Muscle layer of duodenum (tissue), 2 donors: Measurements from ENCODE around the gene CLSTN3.

Experiments used
- H3K27ac ChIP-seq: one replicate; pipeline ENCODE4 v1.7.0; 2013; ENCODE audit warnings: mild to moderate bottlenecking, low read length
- H3K27me3 ChIP-seq: one replicate; pipeline ENCODE4 v1.7.0; 2013; ENCODE audit warnings: low read depth, mild to moderate bottlenecking, control low read depth, low read length
- H3K36me3 ChIP-seq, 2 donors: one replicate each; pipeline ENCODE4 v1.7.0; 2013; ENCODE audit warnings: low read length in 2 of 2, control low read depth in 1 of 2, mild to moderate bottlenecking in 1 of 2; ENCODE audit not compliant: insufficient read depth in 2 of 2, control insufficient read depth in 1 of 2
- H3K4me1 ChIP-seq, 2 donors: one replicate each; pipeline ENCODE4 v1.7.0; 2013; ENCODE audit warnings: low read length in 2 of 2, mild to moderate bottlenecking in 2 of 2, control low read depth in 1 of 2, moderate library complexity in 1 of 2; ENCODE audit not compliant: insufficient read depth in 2 of 2, control insufficient read depth in 1 of 2
- H3K4me3 ChIP-seq, 2 donors: one replicate each; pipeline ENCODE4 v1.7.0; 2013; ENCODE audit warnings: low read length in 2 of 2, low read depth in 1 of 2, mild to moderate bottlenecking in 1 of 2
- H3K9me3 ChIP-seq, 2 donors: one replicate each; pipeline ENCODE4 v1.7.0; 2013; ENCODE audit warnings: low read length in 2 of 2, control low read depth in 1 of 2, mild to moderate bottlenecking in 1 of 2; ENCODE audit not compliant: control insufficient read depth in 1 of 2
- donor health status: healthy.

The CLSTN3 gene

DNA sequence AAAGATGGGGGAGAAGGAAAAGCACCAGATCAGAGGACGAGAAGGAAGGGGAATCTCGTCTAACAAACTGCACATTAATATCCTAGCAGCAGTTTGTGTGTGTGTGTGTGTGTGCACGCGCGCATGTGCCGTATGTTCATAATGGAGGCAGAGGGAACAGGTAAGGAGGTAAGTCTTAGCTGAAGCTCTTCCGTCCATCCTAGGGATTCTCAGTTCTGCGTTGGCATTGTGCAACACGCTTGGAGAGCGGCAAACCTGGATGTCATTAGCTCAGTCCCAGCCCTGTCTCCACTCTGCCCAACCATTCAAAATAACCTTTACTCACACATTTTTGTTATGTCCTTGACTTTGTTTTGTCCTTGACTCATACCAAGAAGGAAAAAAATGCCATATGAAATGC, 36.3 kb upstream of the CLSTN3 start:
- Histone ChIP-seq H3K27me3 (no peaks in the 10 kb centered on the region), H3K4me3 (no peak overlapping the region), H3K36me3 (peaks cover 0 to 13% of the 10 kb centered on the region in 2 donors), H3K9me3 (no peaks in the 10 kb centered on the region), H3K27ac (no peak overlapping the region), H3K4me1 (peaks cover 4 to 17% of the 10 kb centered on the region in 2 donors)

DNA sequence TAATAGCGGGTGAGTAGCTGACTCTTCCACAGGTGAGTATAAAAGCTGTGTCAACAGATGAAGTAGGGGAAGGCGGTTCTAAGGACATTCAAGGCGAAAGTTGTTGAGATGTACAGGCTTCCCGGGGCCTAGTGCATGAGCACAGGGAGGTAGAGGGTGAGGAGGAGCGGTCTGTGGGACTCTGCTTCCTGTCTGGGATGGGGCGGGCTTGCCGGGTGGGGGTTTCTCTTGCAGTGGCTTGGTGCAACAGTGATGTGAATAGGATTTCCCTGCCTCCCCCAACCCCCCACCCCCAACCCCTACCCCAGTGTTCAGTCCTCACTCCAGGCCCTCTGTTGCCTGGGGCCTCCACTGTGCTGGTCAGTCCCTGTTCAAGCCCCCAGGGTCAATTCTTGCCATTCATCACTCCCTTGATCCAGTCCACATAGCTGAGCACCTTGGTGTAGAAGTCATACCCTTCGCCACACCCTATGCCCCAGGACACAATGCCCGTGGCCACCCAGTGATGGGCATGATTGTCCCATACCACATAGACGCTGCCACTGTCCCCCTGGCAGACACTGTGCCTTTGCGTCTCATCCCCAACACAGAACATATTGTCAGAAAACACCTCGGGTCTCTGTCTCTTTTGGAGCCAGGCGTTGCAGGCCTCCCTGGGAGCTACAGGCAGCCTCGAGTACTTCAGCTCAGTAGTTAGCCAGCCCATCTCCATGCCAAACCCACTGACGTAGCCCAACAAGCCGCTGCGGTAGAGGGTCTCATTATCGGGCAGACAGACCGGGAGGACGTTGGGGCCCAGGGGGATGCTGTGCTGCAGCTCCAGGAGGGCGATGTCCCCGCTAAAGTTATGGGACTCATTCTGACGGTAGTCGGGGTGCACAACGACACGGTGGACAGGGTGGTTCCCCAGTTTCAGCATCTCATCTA, 33.9 kb upstream of the CLSTN3 start:
- Histone ChIP-seq H3K27ac (no peak overlapping the region), H3K4me1 (peaks cover 4 to 14% of the 10 kb centered on the region in 2 donors), H3K27me3 (no peaks in the 10 kb centered on the region), H3K9me3 (no peaks in the 10 kb centered on the region), H3K4me3 (no peak overlapping the region), H3K36me3 (peaks cover 6 to 12% of the 10 kb centered on the region in 2 donors)

DNA sequence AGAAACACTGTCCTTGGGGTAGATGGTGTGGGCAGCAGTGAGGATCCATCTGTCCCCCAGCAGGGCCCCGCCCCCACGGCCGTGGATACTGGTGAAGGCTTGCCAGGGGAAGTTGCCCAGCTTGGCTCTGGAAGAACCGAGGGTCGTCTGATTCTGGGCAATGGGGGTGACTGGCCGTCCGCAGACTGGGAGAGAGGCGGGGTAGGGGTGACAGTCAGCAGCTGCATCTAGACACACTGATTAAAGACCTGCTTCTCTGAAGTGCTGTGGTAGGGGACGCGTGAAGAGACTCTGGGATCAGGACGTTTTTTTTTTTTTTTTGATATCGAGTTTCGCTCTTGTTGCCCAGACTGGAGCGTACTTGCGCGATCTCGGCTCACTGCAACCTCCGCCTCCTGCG, 33.2 kb upstream of the CLSTN3 start:
- peaks cover 6 to 16% of the 10 kb centered on the region in 2 donors for H3K36me3 ChIP-seq
- peaks cover 4 to 7% of the 10 kb centered on the region in 2 donors for H3K4me1 ChIP-seq
- no peaks in the 10 kb centered on the region for H3K9me3 ChIP-seq
- H3K27ac ChIP-seq = no peak overlapping the region
- no peaks in the 10 kb centered on the region for H3K27me3 ChIP-seq
- H3K4me3 ChIP-seq = no peak overlapping the region

- H3K4me1 ChIP-seq = no peaks in the 10 kb centered on the region
- H3K27me3 ChIP-seq = no peaks in the 10 kb centered on the region
- H3K4me3 ChIP-seq = no peak overlapping the region
- H3K9me3 ChIP-seq = no peaks in the 10 kb centered on the region
- no peak overlapping the region for H3K27ac ChIP-seq
- H3K36me3 ChIP-seq = peaks cover 6 to 33% of the 10 kb centered on the region in 2 donors
Observed at GRCh38 chr12:7099290-7099996, 30.7 kb upstream of the CLSTN3 start.

DNA sequence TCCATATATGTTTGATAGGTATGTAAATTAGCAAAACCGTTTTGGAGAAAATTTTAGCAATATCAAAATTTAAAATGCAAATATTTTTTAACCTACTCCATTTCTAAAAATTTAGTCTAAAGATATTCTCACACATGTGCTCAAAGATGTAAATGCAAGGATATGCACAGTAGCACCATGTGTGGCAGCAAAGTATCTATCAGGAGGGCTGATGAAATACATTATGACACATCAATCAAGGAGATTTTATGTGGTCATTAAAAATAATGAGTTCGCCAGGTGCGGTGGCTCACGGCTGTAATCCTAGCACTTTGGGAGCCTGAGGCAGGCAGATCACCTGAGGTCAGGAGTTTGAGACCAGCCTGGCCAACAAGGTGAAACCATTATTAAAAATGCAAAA, 29.9 kb upstream of the CLSTN3 start:
- no peaks in the 10 kb centered on the region for H3K4me1 ChIP-seq
- no peaks in the 10 kb centered on the region for H3K27me3 ChIP-seq
- no peak overlapping the region for H3K4me3 ChIP-seq
- H3K36me3 ChIP-seq = peaks cover 6 to 33% of the 10 kb centered on the region in 2 donors
- H3K27ac ChIP-seq = no peak overlapping the region
- H3K9me3 ChIP-seq = no peaks in the 10 kb centered on the region

DNA sequence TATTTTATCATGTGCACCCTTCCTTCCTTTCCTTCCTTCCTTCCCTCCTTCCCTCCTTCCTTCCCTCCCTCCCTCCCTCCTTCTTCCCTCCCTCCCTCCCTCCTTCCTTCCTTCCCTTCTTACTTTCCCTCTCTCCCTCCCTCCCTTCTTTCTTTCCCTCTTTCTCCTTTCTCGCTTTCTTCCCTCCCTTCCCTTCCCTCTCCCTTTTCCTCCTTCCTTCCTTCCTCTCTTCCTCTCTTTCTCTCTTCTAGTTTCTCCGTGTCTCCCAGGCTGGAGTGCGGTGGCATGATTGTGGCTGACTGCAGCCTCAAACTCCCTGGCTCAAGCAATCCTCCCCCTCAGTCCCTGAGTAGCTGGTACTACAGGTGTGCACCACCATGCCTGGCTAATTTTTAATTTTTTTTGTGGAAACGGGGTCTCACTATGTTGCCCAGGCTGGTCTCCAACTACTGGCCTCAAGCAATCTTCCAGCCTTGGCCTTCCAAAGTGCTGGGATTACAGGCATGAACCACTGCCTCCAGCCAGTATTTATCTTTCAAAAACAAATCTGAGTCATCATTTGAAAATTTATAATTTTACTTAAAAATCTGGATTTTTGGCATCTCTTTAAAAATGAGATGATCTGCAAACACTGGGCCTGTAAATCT, 29.0 kb upstream of the CLSTN3 start:
- Histone ChIP-seq H3K27me3 (no peaks in the 10 kb centered on the region), H3K27ac (no peak overlapping the region), H3K4me3 (no peak overlapping the region), H3K9me3 (no peaks in the 10 kb centered on the region), H3K4me1 (no peaks in the 10 kb centered on the region), H3K36me3 (peaks cover 6 to 33% of the 10 kb centered on the region in 2 donors)

GRCh38 chr12:7101694-7102131, 28.5 kb upstream of the CLSTN3 start:
- peaks cover 9 to 33% of the 10 kb centered on the region in 2 donors for H3K36me3 ChIP-seq
- H3K27me3 ChIP-seq = no peaks in the 10 kb centered on the region
- no peaks in the 10 kb centered on the region for H3K4me1 ChIP-seq
- no peaks in the 10 kb centered on the region for H3K9me3 ChIP-seq
- H3K4me3 ChIP-seq = no peak overlapping the region
- no peak overlapping the region for H3K27ac ChIP-seq

GRCh38 chr12:7102582-7102981, 27.6 kb upstream of the CLSTN3 start:
- Histone ChIP-seq H3K27me3 (no peaks in the 10 kb centered on the region), H3K4me1 (no peaks in the 10 kb centered on the region), H3K9me3 (no peaks in the 10 kb centered on the region), H3K27ac (no peak overlapping the region), H3K4me3 (no peak overlapping the region), H3K36me3 (peaks cover 9 to 33% of the 10 kb centered on the region in 2 donors)

DNA sequence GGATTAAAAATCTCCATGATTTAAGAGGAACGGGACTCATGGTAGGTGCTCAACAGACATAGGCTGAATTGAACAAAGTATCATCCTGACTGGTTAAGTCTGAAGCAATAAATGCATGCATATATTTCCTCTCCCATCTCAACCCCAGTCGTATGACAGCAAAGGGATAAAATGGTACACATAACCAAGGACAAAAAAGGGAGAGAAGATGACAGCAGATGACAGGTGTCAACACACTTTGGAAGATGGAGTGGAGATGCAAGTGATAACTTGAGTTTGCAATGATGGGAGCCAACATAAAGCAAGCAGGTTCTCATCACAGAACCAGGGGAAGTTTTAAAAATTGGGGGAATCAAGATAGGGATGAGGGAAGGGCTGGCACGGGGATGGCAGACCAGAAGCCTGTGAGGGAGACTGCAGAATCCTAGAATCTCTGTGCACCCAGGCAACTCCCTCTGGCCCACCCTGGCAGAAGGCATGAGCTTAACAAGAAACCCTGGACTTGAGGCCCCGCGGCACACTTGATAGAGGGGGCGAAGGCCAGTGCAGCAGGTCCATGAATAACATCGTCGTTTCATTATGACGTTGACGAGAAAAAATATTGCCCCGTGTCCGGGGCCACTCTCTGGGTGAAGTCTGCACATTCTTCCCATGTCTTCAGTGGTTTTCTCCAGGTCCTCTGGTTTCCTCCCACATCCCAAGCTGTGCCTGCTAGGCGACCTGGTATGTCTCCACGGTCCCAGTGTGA, 26.2 kb upstream of the CLSTN3 start:
- no peaks in the 10 kb centered on the region for H3K9me3 ChIP-seq
- H3K27ac ChIP-seq = no peak overlapping the region
- no peaks in the 10 kb centered on the region for H3K4me1 ChIP-seq
- no peak overlapping the region for H3K4me3 ChIP-seq
- H3K27me3 ChIP-seq = no peaks in the 10 kb centered on the region
- peaks cover 9 to 29% of the 10 kb centered on the region in 2 donors for H3K36me3 ChIP-seq

GRCh38 chr12:7106082-7106481, 24.1 kb upstream of the CLSTN3 start:
- Histone ChIP-seq H3K36me3 (peaks cover 3 to 21% of the 10 kb centered on the region in 2 donors), H3K4me1 (peaks cover 0 to 7% of the 10 kb centered on the region in 2 donors), H3K9me3 (no peaks in the 10 kb centered on the region), H3K4me3 (no peak overlapping the region), H3K27ac (no peak overlapping the region), H3K27me3 (no peaks in the 10 kb centered on the region)
